Testis (tissue), 2 donors: ENCODE measurements around the gene PIK3AP1.

ENCODE experiments used
- POLR2A ChIP-seq: fragments of 450-650 bp; IDR thresholded peaks from one replicate; pipeline ENCODE4 v1.6.1; 2017; ENCODE audit warnings: antibody characterized with exemption, mild to moderate bottlenecking, moderate library complexity
- TF ChIP-seq, protein P1 (sequence below), 3 experiments: fragments of 450-650 bp in 2 of 3; fragments of 200-600 bp in 1 of 3; sonication (generic) in 1 of 3; IDR thresholded peaks; one replicate each; pipeline ENCODE4 v1.5.1; 2016 to 2019; ENCODE audit warnings: antibody characterized with exemption in 3 of 3, mild to moderate bottlenecking in 2 of 3, moderate library complexity in 1 of 3

DNA sequence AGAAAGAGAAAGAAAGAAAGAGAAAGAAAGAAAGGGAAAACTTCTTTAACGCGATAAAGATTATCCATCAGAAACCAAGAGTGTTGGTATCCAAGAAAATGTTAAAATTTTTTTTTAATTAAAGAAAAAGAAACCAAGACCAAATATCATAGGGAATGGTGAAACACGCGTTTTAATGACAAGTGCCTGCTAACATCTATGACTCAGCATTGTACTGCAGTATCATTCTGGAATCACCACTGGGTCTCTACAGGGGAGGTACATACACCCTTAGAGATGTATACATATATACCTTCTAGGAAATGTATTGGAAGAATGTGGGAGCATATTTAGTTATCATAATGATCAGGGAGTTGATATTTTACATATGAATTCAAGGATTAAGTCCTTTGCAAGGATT lies 32.1 kb upstream of the PIK3AP1 start:
- TF ChIP-seq, protein P1, sequence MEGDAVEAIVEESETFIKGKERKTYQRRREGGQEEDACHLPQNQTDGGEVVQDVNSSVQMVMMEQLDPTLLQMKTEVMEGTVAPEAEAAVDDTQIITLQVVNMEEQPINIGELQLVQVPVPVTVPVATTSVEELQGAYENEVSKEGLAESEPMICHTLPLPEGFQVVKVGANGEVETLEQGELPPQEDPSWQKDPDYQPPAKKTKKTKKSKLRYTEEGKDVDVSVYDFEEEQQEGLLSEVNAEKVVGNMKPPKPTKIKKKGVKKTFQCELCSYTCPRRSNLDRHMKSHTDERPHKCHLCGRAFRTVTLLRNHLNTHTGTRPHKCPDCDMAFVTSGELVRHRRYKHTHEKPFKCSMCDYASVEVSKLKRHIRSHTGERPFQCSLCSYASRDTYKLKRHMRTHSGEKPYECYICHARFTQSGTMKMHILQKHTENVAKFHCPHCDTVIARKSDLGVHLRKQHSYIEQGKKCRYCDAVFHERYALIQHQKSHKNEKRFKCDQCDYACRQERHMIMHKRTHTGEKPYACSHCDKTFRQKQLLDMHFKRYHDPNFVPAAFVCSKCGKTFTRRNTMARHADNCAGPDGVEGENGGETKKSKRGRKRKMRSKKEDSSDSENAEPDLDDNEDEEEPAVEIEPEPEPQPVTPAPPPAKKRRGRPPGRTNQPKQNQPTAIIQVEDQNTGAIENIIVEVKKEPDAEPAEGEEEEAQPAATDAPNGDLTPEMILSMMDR (IDR thresholded peaks at IDR 0.05) = no peak
- no peak for TF ChIP-seq POLR2A
